Activated naive CD8-positive, alpha-beta T cell treated with anti-CD3 and anti-CD28 coated beads, Interleukin-2, amount 50 U/mL, for 24 hours (primary cell): ENCODE data around the gene PTGER1.

ENCODE experiments used
- ATAC-seq: fragments of 150-1000 bp; cut with Tn5 transposase; one replicate; pipeline ENCODE4 v1.10.0; 2021
- DNase-seq: peaks from one replicate; pipeline ENCODE4 v3.0.0; 2021
- H3K27ac Mint-ChIP-seq: one replicate; pipeline ENCODE4 v1.8.0; 2021; ENCODE audit warnings: mild to moderate bottlenecking, mixed read lengths
- H3K27me3 Mint-ChIP-seq: one replicate; pipeline ENCODE4 v1.8.0; 2021; ENCODE audit warnings: mixed read lengths
- H3K36me3 Mint-ChIP-seq: one replicate; pipeline ENCODE4 v1.8.0; 2021; ENCODE audit warnings: low read depth, mixed read lengths
- H3K4me1 Mint-ChIP-seq: one replicate; pipeline ENCODE4 v1.8.0; 2021; ENCODE audit warnings: mixed read lengths
- H3K4me3 Mint-ChIP-seq: one replicate; pipeline ENCODE4 v1.8.0; 2021; ENCODE audit warnings: mild to moderate bottlenecking, moderate library complexity, mixed read lengths
- H3K9me3 Mint-ChIP-seq: one replicate; pipeline ENCODE4 v1.8.0; 2021; ENCODE audit warnings: mixed read lengths

The PTGER1 gene

GRCh38 chr19:14449321-14449720 is 25.8 kb downstream of the PTGER1 start:
- H3K27ac Mint-ChIP-seq = no peak overlapping the region
- no peaks in the 10 kb centered on the region for H3K9me3 Mint-ChIP-seq
- no peaks in the 10 kb centered on the region for H3K27me3 Mint-ChIP-seq
- H3K4me1 Mint-ChIP-seq = peaks cover 1% of the 10 kb centered on the region
- H3K36me3 Mint-ChIP-seq = peaks cover 42% of the 10 kb centered on the region
- H3K4me3 Mint-ChIP-seq = no peak overlapping the region
- DNase-seq (no peak), ATAC-seq (no peak)

DNA sequence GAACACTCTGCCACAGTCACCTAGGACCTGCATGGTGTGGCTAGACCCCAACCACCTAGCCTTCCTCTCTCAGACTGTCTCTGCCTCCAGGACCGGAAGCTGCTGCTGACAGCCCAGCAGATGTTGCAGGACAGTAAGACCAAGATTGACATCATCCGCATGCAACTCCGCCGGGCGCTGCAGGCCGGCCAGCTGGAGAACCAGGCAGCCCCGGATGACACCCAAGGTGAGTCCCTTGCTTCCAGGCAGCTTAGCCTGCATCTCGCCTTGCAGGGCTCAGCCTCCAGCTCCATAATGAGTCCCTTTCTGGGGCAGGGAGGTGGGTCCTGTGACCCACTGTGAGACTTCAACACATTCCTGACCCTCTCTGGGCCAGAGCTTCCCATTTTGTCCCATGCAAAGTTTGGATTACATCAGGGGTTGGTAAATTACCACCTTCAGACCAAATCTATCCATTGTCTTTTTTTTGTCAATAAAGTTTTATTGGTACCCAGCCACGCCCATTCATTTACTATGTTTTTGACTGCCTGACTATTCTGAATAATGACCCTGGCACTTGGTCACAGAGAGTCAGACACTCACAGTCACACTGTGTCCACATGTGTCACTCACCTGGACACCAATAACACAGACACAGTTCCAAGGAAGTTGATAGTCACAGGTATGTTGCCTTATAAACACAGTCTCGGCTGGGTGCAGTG is 28.7 kb downstream of the PTGER1 start:
- H3K36me3 Mint-ChIP-seq = peaks cover 49% of the 10 kb centered on the region

DNA sequence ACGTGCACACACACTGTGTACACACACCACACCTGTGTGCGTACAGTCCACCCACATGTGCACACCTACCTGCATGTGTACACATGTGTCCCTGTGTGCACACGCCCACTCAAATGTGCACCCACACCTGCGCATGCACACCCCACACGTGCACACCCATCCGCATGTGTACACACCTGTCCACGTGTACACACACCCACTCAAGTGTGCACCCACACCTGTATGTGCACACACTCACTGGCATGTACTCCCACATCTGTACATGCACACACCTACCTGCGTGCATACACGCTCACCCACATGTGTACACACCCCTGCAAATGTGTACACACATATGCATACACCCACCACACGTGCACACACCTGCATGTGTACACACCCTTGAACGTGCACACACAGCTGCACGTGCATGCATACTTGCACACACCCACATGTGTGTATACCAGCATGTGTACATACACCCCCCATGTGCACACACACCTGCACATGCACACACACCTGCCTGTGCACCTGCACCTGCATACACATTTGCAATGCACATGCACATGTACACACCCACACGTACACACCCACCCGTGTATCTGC is 31.4 kb downstream of the PTGER1 start:
- H3K9me3 Mint-ChIP-seq = no peaks in the 10 kb centered on the region
- peaks cover 26% of the 10 kb centered on the region for H3K4me1 Mint-ChIP-seq
- H3K27me3 Mint-ChIP-seq = no peaks in the 10 kb centered on the region
- DNase-seq (no peak), ATAC-seq (no peak)
- H3K27ac Mint-ChIP-seq = no peak overlapping the region
- peaks cover 34% of the 10 kb centered on the region for H3K36me3 Mint-ChIP-seq
- no peak overlapping the region for H3K4me3 Mint-ChIP-seq

More for the DNA sequence above, 28.7 kb downstream of the PTGER1 start:
- no peaks in the 10 kb centered on the region for H3K27me3 Mint-ChIP-seq
- no peak for ATAC-seq
- no peak for DNase-seq
- peaks cover 7% of the 10 kb centered on the region for H3K4me1 Mint-ChIP-seq
- H3K4me3 Mint-ChIP-seq = no peak overlapping the region
- H3K9me3 Mint-ChIP-seq = no peaks in the 10 kb centered on the region
- no peak overlapping the region for H3K27ac Mint-ChIP-seq

GRCh38 chr19:14442891-14443631 is 32.1 kb downstream of the PTGER1 start:
- H3K9me3 Mint-ChIP-seq = no peaks in the 10 kb centered on the region
- peaks cover 31% of the 10 kb centered on the region for H3K36me3 Mint-ChIP-seq
- peaks cover 31% of the 10 kb centered on the region for H3K4me1 Mint-ChIP-seq
- no peak overlapping the region for H3K4me3 Mint-ChIP-seq
- ATAC-seq = no peak
- DNase-seq = no peak
- no peaks in the 10 kb centered on the region for H3K27me3 Mint-ChIP-seq
- no peak overlapping the region for H3K27ac Mint-ChIP-seq

GRCh38 chr19:14441041-14441938 is 33.9 kb downstream of the PTGER1 start:
- no peaks in the 10 kb centered on the region for H3K27me3 Mint-ChIP-seq
- peak overlapping the region; percentile 88 for H3K27ac Mint-ChIP-seq
- peaks cover 21% of the 10 kb centered on the region for H3K36me3 Mint-ChIP-seq
- no peak for DNase-seq
- no peak for ATAC-seq
- no peaks in the 10 kb centered on the region for H3K9me3 Mint-ChIP-seq
- peaks cover 35% of the 10 kb centered on the region for H3K4me1 Mint-ChIP-seq
- peak overlapping the region; percentile 2 for H3K4me3 Mint-ChIP-seq

- peak; percentile 85 for DNase-seq
These were observed 35.1 kb downstream of the PTGER1 start for GRCh38 chr19:14440049-14440448.

DNA sequence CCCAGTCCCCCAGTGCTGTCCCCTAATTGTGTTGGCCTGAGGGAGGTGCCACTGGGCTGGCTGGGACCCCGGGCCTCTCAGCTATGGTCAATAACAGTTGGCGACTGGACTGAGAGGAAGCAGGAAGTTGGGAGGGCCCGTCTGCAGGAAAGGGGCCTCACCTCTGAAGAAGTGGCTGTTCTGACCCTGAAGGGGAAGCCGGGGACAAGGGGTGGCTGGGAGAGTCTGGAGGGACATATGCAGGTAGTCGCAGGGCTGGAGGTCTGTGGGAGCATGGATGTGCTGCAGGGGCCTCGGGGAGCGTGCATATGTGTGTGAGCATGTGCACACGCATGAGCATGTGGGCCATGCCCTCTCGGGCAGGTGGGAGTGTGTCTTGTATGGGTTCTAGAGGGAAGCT is 36.1 kb downstream of the PTGER1 start:
- H3K27ac Mint-ChIP-seq = peak overlapping the region; percentile 69
- peaks cover 10% of the 10 kb centered on the region for H3K36me3 Mint-ChIP-seq
- no peak for DNase-seq
- no peaks in the 10 kb centered on the region for H3K27me3 Mint-ChIP-seq
- peaks cover 50% of the 10 kb centered on the region for H3K4me1 Mint-ChIP-seq
- no peak for ATAC-seq
- no peaks in the 10 kb centered on the region for H3K9me3 Mint-ChIP-seq
- H3K4me3 Mint-ChIP-seq = peak overlapping the region; percentile 84

More at GRCh38 chr19:14440049-14440448, 35.1 kb downstream of the PTGER1 start:
- Mint-ChIP-seq H3K4me3 (peak overlapping the region; percentile 84), H3K4me1 (peaks cover 39% of the 10 kb centered on the region), H3K27ac (peak overlapping the region; percentile 88), H3K9me3 (no peaks in the 10 kb centered on the region), H3K27me3 (no peaks in the 10 kb centered on the region), H3K36me3 (peaks cover 17% of the 10 kb centered on the region)
- peak; percentile 91 for ATAC-seq

GRCh38 chr19:14437578-14438140 is 37.5 kb downstream of the PTGER1 start:
- Mint-ChIP-seq H3K9me3 (no peaks in the 10 kb centered on the region), H3K4me3 (no peak overlapping the region), H3K4me1 (peaks cover 50% of the 10 kb centered on the region), H3K27ac (peak overlapping the region; percentile 35), H3K36me3 (peaks cover under 1% of the 10 kb centered on the region), H3K27me3 (no peaks in the 10 kb centered on the region)
- DNase-seq (no peak), ATAC-seq (no peak)

DNA sequence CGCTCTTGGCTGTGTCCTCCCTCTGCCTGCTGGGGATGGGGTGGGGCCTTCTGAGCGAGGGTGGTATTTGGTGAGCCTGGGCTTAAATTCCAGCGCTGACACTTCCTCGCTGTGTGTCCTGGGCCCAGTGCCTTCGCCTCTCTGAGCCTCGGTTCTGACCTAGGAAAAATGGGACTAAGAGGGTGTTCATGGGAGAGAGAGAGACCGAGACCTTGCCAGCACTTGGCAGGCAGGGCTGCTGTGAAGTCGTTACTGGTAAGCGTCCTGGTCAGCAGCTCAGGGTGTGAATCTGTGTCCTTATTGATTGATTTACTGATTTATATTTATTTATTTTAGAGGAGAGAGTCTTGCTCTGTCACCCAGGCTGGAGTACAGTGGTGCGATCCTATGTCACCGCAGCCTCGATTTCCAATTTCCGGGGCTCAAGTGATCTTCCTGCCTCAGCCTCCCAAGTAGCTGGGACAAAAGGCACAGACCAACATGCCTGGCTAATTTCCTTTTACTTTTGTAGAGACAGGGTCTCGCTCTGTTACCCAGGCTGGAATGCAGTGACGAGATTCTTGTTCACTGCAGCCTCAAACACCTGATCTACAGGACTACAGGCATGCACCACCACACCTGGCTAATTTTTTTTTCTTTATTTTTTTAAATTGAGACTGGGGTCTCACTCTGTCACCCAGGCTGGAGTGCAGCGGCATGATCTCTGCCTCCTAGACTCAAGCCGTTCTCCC is 39.7 kb downstream of the PTGER1 start:
- no peak overlapping the region for H3K27ac Mint-ChIP-seq
- peaks cover 58% of the 10 kb centered on the region for H3K4me1 Mint-ChIP-seq
- no peaks in the 10 kb centered on the region for H3K9me3 Mint-ChIP-seq
- no peak for DNase-seq
- peaks cover 4% of the 10 kb centered on the region for H3K27me3 Mint-ChIP-seq
- no peak for ATAC-seq
- no peaks in the 10 kb centered on the region for H3K36me3 Mint-ChIP-seq
- peak overlapping the region; percentile 80 for H3K4me3 Mint-ChIP-seq

DNA sequence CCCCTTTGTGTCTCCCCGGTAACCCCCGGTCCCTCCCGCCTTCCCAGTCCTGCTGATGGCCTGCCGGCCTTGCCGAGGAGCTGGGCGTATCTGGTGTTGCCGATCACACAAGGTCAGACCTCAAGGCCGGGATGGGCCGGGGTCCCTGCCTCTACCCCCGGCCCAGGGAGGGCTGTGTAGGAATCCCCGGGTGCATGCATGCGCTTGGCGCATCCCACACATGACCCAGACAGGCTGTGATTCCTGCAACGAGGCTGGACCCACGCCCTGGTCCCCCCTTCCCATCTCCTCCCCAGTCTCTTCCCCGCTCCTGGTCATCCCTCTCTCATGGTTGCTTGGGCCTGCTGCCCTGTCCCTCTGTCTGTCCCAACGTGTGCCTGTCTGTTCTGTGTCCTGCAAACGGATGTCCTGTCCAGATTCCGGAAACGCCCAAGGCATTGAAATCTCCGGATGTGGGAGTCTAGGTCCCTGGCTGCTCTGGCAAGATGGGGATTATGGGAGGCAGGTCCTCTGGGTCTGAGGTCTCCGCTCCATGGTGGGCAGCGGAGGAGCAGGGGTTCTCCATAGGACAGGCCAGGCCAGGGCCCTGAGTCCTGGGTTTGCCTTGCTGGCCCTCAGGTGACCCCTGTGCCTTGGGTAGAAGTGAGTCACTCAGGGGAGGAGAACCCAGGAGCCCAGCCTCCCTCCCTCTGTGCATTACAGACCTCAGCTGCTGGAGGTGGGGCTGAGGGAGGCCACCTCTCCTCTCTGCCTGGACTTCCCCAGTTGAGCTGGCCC is 40.4 kb downstream of the PTGER1 start:
- DNase-seq = peak; percentile 60
- no peaks in the 10 kb centered on the region for H3K9me3 Mint-ChIP-seq
- H3K27me3 Mint-ChIP-seq = peaks cover 4% of the 10 kb centered on the region
- peak; percentile 81 for ATAC-seq
- peaks cover 50% of the 10 kb centered on the region for H3K4me1 Mint-ChIP-seq
- H3K4me3 Mint-ChIP-seq = peak overlapping the region; percentile 80
- no peaks in the 10 kb centered on the region for H3K36me3 Mint-ChIP-seq
- H3K27ac Mint-ChIP-seq = peak overlapping the region; percentile 81

DNA sequence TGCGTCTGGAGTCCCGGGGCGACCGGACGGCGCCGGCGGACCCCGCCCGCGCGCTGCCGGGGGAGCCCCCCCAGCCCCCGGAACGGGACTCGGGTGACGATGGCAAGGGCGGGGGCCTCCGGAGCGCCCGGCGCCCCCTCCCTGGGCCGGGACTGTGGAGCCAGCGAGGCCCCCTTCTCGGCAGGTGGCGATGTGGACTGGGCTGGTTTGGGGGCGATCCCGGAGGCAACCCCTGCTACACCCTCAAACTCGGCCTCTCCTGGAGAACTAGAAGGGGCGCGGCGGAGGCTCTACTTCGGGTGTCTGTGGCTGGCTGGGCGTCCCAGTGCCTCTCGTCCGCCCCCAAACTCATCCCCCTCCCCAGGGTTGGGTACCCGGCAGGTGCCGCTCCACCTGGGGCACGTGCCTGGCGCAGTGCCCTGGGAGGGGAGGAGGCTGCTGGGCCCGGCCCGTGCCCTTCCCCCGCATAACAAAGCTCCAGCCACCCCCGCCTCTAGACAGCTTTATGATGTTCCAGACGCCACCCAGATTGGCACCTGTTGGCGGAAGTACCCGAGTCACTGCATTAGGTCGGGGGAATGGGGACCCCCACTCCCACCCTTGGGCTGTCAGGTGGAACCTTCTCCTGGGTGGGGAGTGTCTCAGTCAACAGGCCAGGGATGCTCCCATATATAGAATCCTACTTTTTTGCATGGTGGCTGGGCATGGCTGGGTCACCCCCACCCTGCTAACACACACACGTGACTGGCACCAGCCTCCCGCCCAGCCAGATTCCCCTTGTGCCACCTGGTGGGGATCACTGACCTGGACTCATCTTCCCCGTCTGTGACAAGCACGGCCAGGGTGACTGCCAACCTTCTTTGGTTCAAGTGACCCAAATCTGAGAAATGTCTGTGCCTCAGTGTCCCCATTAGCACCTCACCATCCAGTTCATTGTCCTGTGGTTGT is 41.3 kb downstream of the PTGER1 start:
- ATAC-seq (peak; percentile 37), DNase-seq (peak; percentile 47)
- Mint-ChIP-seq H3K27me3 (peaks cover 4% of the 10 kb centered on the region), H3K4me1 (peaks cover 43% of the 10 kb centered on the region), H3K4me3 (peak overlapping the region; percentile 80), H3K9me3 (no peaks in the 10 kb centered on the region), H3K36me3 (no peaks in the 10 kb centered on the region), H3K27ac (peak overlapping the region; percentile 81)
